ENCODE measurements around the gene FLNA. TPM values are rescaled to one million over a fixed set of nuclear protein-coding genes. Genes with fewer than 3 reads are reported as not detected.

Gene FLNA
- total RNA-seq, 1 experiment from 2014 or later, result 1,210 TPM

DNA sequence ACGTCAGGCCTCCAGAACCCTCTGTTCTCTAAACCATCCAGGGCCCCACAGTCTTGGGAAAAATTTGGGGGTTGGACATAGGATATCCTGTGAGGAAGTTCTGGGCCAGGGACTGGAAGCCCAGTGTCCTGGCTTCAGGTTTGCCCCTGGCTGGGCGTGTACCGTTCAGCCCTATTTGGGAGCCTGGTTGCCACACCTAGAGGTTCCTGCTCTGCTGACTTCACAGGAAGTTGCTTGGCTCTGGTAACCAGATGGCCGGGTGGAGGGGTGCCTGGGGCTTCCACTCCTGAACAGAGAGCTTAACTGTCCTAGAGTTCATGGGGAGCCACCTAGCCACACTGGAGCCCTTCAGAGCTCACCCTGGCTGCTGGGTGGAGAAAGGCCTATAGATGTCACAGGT, 38.0 kb upstream of the FLNA start:
- intact Hi-C loops (cut with micrococcal nuclease; ENCODE audit: unreplicated experiment), result no loop called here
- BruUV-seq (replicated peaks), result no TSS peak
- ChIA-PET POLR2A (ENCODE audit: low non-redundant PET) (no interaction called here), CTCF (no interaction called here)
- Histone ChIP-seq H3K36me3 (ENCODE audit: insufficient read depth, low read length, poor library complexity, severe bottlenecking) (no peaks in the 10 kb centered on the region), H3K27ac (ENCODE audit: low read depth, low read length, poor library complexity, severe bottlenecking) (peak overlapping the region; percentile 30), H3K9me3 (ENCODE audit: low read depth, low read length, poor library complexity, severe bottlenecking) (no peaks in the 10 kb centered on the region), H3K4me3 (ENCODE audit: low read depth, low read length, poor library complexity, severe bottlenecking) (peak overlapping the region; percentile 79), H3K4me1 (ENCODE audit: insufficient read depth, low read length, poor library complexity, severe bottlenecking) (no peaks in the 10 kb centered on the region), H3K27me3 (replicated peaks; ENCODE audit: insufficient read depth, low read depth, low read length, poor library complexity) (no peaks in the 10 kb centered on the region)
- no peak for DNase-seq (ENCODE audit: low spot score)
- TF ChIP-seq EZH2 (IDR thresholded peaks at IDR 0.05; ENCODE audit: borderline replicate concordance, low read depth, low read length, poor library complexity, severe bottlenecking), result no peak
- TF ChIP-seq, protein P1, sequence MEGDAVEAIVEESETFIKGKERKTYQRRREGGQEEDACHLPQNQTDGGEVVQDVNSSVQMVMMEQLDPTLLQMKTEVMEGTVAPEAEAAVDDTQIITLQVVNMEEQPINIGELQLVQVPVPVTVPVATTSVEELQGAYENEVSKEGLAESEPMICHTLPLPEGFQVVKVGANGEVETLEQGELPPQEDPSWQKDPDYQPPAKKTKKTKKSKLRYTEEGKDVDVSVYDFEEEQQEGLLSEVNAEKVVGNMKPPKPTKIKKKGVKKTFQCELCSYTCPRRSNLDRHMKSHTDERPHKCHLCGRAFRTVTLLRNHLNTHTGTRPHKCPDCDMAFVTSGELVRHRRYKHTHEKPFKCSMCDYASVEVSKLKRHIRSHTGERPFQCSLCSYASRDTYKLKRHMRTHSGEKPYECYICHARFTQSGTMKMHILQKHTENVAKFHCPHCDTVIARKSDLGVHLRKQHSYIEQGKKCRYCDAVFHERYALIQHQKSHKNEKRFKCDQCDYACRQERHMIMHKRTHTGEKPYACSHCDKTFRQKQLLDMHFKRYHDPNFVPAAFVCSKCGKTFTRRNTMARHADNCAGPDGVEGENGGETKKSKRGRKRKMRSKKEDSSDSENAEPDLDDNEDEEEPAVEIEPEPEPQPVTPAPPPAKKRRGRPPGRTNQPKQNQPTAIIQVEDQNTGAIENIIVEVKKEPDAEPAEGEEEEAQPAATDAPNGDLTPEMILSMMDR (conservative IDR thresholded peaks at IDR 0.05; ENCODE audit: low read depth, low read length), result no peak

DNA sequence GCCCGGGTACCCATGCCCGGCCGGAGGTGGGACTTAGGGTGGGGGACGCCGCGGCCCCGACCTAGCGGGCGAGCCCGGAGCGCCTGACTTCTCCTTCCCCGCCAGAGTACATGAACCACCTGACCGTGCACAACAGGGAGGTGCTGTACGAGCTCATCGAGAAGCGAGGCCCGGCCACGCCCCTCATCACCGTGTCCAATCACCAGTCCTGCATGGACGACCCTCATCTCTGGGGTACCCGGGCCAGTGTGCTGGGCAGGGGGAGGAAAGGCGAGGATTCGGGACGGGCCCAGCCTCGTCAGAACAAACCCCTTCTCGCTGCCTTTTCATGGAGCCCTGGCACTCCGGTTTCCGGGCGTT, 37.5 kb upstream of the FLNA start:
- Histone ChIP-seq H3K4me3 (ENCODE audit: low read depth, low read length, poor library complexity, severe bottlenecking) (peak overlapping the region; percentile 79), H3K4me1 (ENCODE audit: insufficient read depth, low read length, poor library complexity, severe bottlenecking) (no peaks in the 10 kb centered on the region), H3K9me3 (ENCODE audit: low read depth, low read length, poor library complexity, severe bottlenecking) (no peaks in the 10 kb centered on the region), H3K27me3 (replicated peaks; ENCODE audit: insufficient read depth, low read depth, low read length, poor library complexity) (no peaks in the 10 kb centered on the region), H3K27ac (ENCODE audit: low read depth, low read length, poor library complexity, severe bottlenecking) (peak overlapping the region; percentile 74), H3K36me3 (ENCODE audit: insufficient read depth, low read length, poor library complexity, severe bottlenecking) (no peaks in the 10 kb centered on the region)
- ChIA-PET CTCF (no interaction called here), POLR2A (ENCODE audit: low non-redundant PET) (no interaction called here)
- intact Hi-C loops (cut with micrococcal nuclease; ENCODE audit: unreplicated experiment), result no loop called here
- BruUV-seq (replicated peaks), result no TSS peak
- DNase-seq (ENCODE audit: low spot score), result peak; percentile 48
- TF ChIP-seq, protein P1 (conservative IDR thresholded peaks at IDR 0.05; ENCODE audit: low read depth, low read length), result no peak
- TF ChIP-seq EZH2 (IDR thresholded peaks at IDR 0.05; ENCODE audit: borderline replicate concordance, low read depth, low read length, poor library complexity, severe bottlenecking), result no peak

DNA sequence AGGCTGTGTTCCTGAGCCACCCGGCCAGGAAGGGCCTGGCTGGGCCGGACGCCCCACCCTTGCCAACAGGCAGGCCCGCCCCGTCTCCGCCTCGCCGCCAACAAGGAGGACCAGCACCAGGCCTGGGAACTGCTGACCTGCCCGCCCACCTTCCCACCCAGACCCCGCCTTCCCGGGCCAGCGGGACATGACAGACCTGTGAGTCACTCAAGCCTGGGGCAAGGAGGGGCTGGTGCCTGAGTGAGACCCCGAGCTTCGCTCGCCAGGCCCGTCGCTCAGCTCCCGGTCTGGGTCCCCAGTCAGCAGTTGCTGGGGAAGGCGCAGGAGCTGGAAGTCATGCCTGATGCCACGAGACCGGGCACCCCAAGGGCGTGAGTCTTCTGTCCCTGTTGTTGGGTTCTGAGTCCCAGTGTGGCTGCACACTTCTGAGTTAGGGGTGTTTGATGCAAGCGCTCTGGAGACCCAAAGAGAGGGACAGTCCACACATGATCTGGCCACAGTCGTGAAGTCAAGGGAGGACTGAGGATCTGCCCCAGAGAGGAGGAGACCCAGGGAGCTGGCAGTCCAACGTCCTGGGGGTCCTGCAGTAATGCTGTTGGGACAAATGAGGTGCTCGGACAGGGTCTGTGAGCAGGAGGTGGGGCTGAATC, 34.9 kb upstream of the FLNA start, which contains the start of gene DNASE1L1:
Gene DNASE1L1, minus strand, starts transcription at position 33 of the 650 bp plus-strand sequence. CDS start 3,686 bp downstream, outside the sequence.
- intact Hi-C loops (cut with micrococcal nuclease; ENCODE audit: unreplicated experiment), result no loop called here
- Histone ChIP-seq H3K36me3 (ENCODE audit: insufficient read depth, low read length, poor library complexity, severe bottlenecking) (no peaks in the 10 kb centered on the region), H3K4me1 (ENCODE audit: insufficient read depth, low read length, poor library complexity, severe bottlenecking) (no peaks in the 10 kb centered on the region), H3K27me3 (replicated peaks; ENCODE audit: insufficient read depth, low read depth, low read length, poor library complexity) (no peaks in the 10 kb centered on the region), H3K9me3 (ENCODE audit: low read depth, low read length, poor library complexity, severe bottlenecking) (no peaks in the 10 kb centered on the region), H3K27ac (ENCODE audit: low read depth, low read length, poor library complexity, severe bottlenecking) (no peak within 1 kb of the TSS), H3K4me3 (ENCODE audit: low read depth, low read length, poor library complexity, severe bottlenecking) (no peak within 1 kb of the TSS)
- no peak for DNase-seq (ENCODE audit: low spot score)
- TF ChIP-seq, protein P1 (conservative IDR thresholded peaks at IDR 0.05; ENCODE audit: low read depth, low read length), result no peak
- TF ChIP-seq EZH2 (IDR thresholded peaks at IDR 0.05; ENCODE audit: borderline replicate concordance, low read depth, low read length, poor library complexity, severe bottlenecking), result no peak
- POLR2A ChIA-PET (ENCODE audit: low non-redundant PET), result no interaction called here
- no TSS peak for BruUV-seq (replicated peaks)
- CTCF ChIA-PET, result no interaction called here

Measured in A673 (cell line).